HepG2 (cell line): ENCODE results near the gene MIEF1. TPM values are rescaled to one million over a fixed set of nuclear protein-coding genes. Genes with fewer than 3 reads are reported as not detected.

Experiments
- DPF2 ChIP-seq: sonication (generic); formaldehyde crosslinking; IDR thresholded peaks from 2 replicates; pipeline ENCODE4 v1.4.0; 2020; ENCODE audit warnings: mild to moderate bottlenecking, low read depth, missing genetic modification reagents, borderline replicate concordance
- ELF1 ChIP-seq: sonication (generic); formaldehyde crosslinking; IDR thresholded peaks from 2 replicates; pipeline ENCODE4 v1.4.0; 2020; ENCODE audit warnings: missing genetic modification reagents
- FLYWCH1 ChIP-seq: sonication (generic); formaldehyde crosslinking; IDR thresholded peaks from 2 replicates; pipeline ENCODE4 v1.8.1; 2023; ENCODE audit warnings: mild to moderate bottlenecking, missing genetic modification reagents
- HOXA3 ChIP-seq: sonication (generic); formaldehyde crosslinking; IDR thresholded peaks from 2 replicates; pipeline ENCODE4 v1.5.0; 2020; ENCODE audit warnings: missing genetic modification reagents
- JUNB ChIP-seq: sonication (generic); formaldehyde crosslinking; IDR thresholded peaks from 2 replicates; pipeline ENCODE4 v1.8.0; 2022; ENCODE audit warnings: missing genetic modification reagents, mild to moderate bottlenecking, borderline replicate concordance
- KDM2A ChIP-seq: sonication (generic); formaldehyde crosslinking; IDR thresholded peaks from 2 replicates; pipeline ENCODE4 v1.4.0; 2020; ENCODE audit warnings: low read depth, missing genetic modification reagents, borderline replicate concordance
- MATR3 ChIP-seq: sonication (generic); formaldehyde crosslinking; IDR thresholded peaks from 2 replicates; pipeline ENCODE4 v1.4.0; 2020; ENCODE audit warnings: missing genetic modification reagents
- MTA1 ChIP-seq: sonication (generic); formaldehyde crosslinking; IDR thresholded peaks from 2 replicates; pipeline ENCODE4 v1.4.0; 2020; ENCODE audit warnings: missing genetic modification reagents, mild to moderate bottlenecking, borderline replicate concordance
- ONECUT2 ChIP-seq: sonication (generic); formaldehyde crosslinking; IDR thresholded peaks from 2 replicates; pipeline ENCODE4 v1.4.0; 2020; ENCODE audit warnings: missing genetic modification reagents
- RAD51 ChIP-seq: fragments of 450-650 bp; IDR thresholded peaks from 2 replicates; pipeline ENCODE4 v1.6.1; 2016; ENCODE audit warnings: borderline replicate concordance
- ZBTB34 ChIP-seq: sonication (generic); formaldehyde crosslinking; IDR thresholded peaks from 2 replicates; pipeline ENCODE4 v1.8.0; 2022; ENCODE audit warnings: mild to moderate bottlenecking, missing genetic modification reagents
- ZFP36 ChIP-seq: fragments of 150-350 bp; IDR thresholded peaks from 2 replicates; pipeline ENCODE4 v1.6.1; 2018; ENCODE audit warnings: borderline replicate concordance, low read length, low read depth; ENCODE audit not compliant: partially characterized antibody
- ZFY ChIP-seq: sonication (generic); formaldehyde crosslinking; IDR thresholded peaks from 2 replicates; pipeline ENCODE4 v1.4.0; 2020; ENCODE audit warnings: missing genetic modification reagents
- ZNF567 ChIP-seq: sonication (generic); formaldehyde crosslinking; IDR thresholded peaks from 2 replicates; pipeline ENCODE4 v1.8.1; 2023; ENCODE audit warnings: mild to moderate bottlenecking, missing genetic modification reagents, borderline replicate concordance
- ZNF629 ChIP-seq: sonication (generic); formaldehyde crosslinking; conservative IDR thresholded peaks from 2 replicates; pipeline ENCODE4 v1.5.0; 2020; ENCODE audit warnings: missing genetic modification reagents
- ZNF710 ChIP-seq: sonication (generic); formaldehyde crosslinking; IDR thresholded peaks from 2 replicates; pipeline ENCODE4 v1.5.0; 2020; ENCODE audit warnings: mild to moderate bottlenecking, missing genetic modification reagents, borderline replicate concordance
- ZSCAN9 ChIP-seq: IDR thresholded peaks from 2 replicates; pipeline ENCODE4 v1.6.1; 2016; ENCODE audit warnings: borderline replicate concordance
- polyA plus RNA-seq, 8 experiments: library from polyadenylated mRNA; depleted of rRNA in 3 of 8; stranded (reverse) in 7 of 8; unstranded in 1 of 8; fragments of >200 nt; fragmentation: Illumina TruSeq in 4 of 8; extraction: Trizol in 4 of 8; gene quantifications; 2 replicates each; pipeline versions ENCODE4 v1.2.1 to v1.2.3, GENCODE V29; 2011 to 2016; ENCODE audit warnings: low read depth in 4 of 8, missing spikeins in 1 of 8, mixed read lengths in 1 of 8; ENCODE audit not compliant: insufficient read depth in 1 of 8
- total RNA-seq, 5 experiments: library from RNA; depleted of rRNA; stranded (reverse); fragments of >200 nt; fragmentation: Illumina TruSeq; extraction: Trizol; gene quantifications; 2 replicates each; pipeline ENCODE4 v1.2.3, GENCODE V29; 2016; ENCODE audit warnings: low read depth in 1 of 5
- TF ChIP-seq, protein P1 (sequence below): sonication (generic); formaldehyde crosslinking; IDR thresholded peaks from 2 replicates; pipeline ENCODE4 v1.4.0; 2020; ENCODE audit warnings: missing genetic modification reagents
- TF ChIP-seq, protein P2 (sequence below): sonication (generic); formaldehyde crosslinking; IDR thresholded peaks from 2 replicates; pipeline ENCODE4 v1.5.0; 2020; ENCODE audit warnings: mild to moderate bottlenecking, missing genetic modification reagents, moderate library complexity
- TF ChIP-seq, protein P3 (sequence below): sonication (generic); formaldehyde crosslinking; IDR thresholded peaks from 2 replicates; pipeline ENCODE4 v1.8.0; 2022; ENCODE audit warnings: low read depth, missing genetic modification reagents

Gene MIEF1
- total and polyA plus RNA-seq, 2 of the 13 experiments (the other 11 are each of a cell fraction or from before 2014, with no cell fraction given) = 21.7 to 34.8 TPM

DNA sequence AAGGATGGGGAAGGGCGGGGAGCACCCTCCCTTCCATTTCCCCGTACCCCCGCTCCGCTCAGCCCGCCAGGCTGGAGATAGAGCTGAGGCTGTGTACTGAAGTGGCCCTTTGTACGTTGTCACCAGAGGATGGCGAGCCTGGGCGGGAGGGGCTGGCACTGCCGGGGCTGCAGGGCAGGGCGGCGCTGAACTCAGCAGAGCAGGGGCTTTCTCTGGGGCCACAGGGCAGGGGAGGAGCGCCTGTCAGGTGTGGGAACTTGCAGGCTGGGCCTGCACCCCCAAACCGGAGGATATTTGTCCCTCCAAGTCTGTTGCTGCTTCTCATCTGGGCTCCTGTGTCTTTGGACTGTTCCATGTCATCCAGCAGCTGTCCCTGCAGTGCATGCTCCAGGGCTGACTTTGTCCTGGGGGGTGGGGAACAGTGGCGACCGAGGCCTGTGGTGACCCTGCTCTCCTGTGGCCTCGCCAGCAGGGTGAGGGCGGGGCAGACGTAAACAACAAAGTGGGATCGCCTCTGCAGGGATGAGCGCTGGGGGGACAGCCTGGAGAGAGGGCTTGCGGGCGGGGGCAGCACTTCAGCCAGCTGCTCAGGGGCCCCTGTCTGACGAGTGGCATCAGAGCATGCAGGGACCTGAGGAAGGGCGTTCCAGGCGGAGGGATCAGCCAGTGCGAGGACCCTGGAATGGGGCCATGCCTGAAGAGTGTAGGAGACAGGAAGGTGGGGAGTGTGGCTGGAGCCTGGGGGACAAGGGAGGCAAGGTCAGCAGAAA, 32.2 kb upstream of the MIEF1 start (continued):
- no peak for TF ChIP-seq FLYWCH1 (CRISPR knock-in tag)
- TF ChIP-seq, protein P1, sequence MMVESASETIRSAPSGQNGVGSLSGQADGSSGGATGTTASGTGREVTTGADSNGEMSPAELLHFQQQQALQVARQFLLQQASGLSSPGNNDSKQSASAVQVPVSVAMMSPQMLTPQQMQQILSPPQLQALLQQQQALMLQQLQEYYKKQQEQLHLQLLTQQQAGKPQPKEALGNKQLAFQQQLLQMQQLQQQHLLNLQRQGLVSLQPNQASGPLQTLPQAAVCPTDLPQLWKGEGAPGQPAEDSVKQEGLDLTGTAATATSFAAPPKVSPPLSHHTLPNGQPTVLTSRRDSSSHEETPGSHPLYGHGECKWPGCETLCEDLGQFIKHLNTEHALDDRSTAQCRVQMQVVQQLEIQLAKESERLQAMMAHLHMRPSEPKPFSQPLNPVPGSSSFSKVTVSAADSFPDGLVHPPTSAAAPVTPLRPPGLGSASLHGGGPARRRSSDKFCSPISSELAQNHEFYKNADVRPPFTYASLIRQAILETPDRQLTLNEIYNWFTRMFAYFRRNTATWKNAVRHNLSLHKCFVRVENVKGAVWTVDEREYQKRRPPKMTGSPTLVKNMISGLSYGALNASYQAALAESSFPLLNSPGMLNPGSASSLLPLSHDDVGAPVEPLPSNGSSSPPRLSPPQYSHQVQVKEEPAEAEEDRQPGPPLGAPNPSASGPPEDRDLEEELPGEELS (CRISPR knock-in tag) = peak; percentile 89
- peak; percentile 70 for TF ChIP-seq ZFY
- 0 out of 2 replicates have a peak, but pooled peaks have one; percentile 36 for TF ChIP-seq ZBTB34 (CRISPR knock-in tag)
- no peak for TF ChIP-seq ONECUT2 (CRISPR knock-in tag)
- TF ChIP-seq MATR3 = no peak
- peak; percentile 60; the same call in 1 of the 2 replicates for TF ChIP-seq HOXA3 (CRISPR knock-in tag)
- TF ChIP-seq ZNF629 (CRISPR knock-in tag) = peak; percentile 62
- TF ChIP-seq ELF1 (CRISPR knock-in tag) = no peak
- 0 out of 2 replicates have a peak, but pooled peaks have one; percentile 22 for TF ChIP-seq KDM2A (CRISPR knock-in tag)
- no peak for TF ChIP-seq RAD51
- TF ChIP-seq ZNF710 (CRISPR knock-in tag) = peak; percentile 57; the same call in 1 of the 2 replicates
- no peak for TF ChIP-seq JUNB (CRISPR knock-in tag)
- TF ChIP-seq ZNF567 (CRISPR knock-in tag) = no peak
- TF ChIP-seq ZSCAN9 (CRISPR knock-in tag) = 0 out of 2 replicates have a peak, but pooled peaks have one; percentile 16
- TF ChIP-seq, protein P2, sequence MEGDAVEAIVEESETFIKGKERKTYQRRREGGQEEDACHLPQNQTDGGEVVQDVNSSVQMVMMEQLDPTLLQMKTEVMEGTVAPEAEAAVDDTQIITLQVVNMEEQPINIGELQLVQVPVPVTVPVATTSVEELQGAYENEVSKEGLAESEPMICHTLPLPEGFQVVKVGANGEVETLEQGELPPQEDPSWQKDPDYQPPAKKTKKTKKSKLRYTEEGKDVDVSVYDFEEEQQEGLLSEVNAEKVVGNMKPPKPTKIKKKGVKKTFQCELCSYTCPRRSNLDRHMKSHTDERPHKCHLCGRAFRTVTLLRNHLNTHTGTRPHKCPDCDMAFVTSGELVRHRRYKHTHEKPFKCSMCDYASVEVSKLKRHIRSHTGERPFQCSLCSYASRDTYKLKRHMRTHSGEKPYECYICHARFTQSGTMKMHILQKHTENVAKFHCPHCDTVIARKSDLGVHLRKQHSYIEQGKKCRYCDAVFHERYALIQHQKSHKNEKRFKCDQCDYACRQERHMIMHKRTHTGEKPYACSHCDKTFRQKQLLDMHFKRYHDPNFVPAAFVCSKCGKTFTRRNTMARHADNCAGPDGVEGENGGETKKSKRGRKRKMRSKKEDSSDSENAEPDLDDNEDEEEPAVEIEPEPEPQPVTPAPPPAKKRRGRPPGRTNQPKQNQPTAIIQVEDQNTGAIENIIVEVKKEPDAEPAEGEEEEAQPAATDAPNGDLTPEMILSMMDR (CRISPR knock-in tag) = peak; percentile 35
- TF ChIP-seq, protein P3, sequence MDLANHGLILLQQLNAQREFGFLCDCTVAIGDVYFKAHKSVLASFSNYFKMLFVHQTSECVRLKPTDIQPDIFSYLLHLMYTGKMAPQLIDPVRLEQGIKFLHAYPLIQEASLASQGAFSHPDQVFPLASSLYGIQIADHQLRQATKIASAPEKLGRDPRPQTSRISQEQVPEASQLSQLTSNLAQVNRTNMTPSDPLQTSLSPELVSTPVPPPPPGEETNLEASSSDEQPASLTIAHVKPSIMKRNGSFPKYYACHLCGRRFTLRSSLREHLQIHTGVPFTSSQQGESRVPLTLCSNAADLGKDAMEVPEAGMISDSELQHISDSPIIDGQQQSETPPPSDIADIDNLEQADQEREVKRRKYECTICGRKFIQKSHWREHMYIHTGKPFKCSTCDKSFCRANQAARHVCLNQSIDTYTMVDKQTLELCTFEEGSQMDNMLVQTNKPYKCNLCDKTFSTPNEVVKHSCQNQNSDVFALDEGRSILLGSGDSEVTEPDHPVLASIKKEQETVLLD = peak; percentile 46; the same call in 1 of the 2 replicates
- no peak for TF ChIP-seq ZFP36
- peak; percentile 88; the same call in 1 of the 2 replicates for TF ChIP-seq MTA1 (CRISPR knock-in tag)
- peak; percentile 58; the same call in 1 of the 2 replicates for TF ChIP-seq DPF2 (CRISPR knock-in tag)
